ENCODE data around the gene TAS1R1. TPM values are rescaled to one million over a fixed set of nuclear protein-coding genes. Genes with fewer than 3 reads are reported as not detected.

The TAS1R1 gene
- total RNA-seq, 1 experiment from 2014 or later = not detected

DNA sequence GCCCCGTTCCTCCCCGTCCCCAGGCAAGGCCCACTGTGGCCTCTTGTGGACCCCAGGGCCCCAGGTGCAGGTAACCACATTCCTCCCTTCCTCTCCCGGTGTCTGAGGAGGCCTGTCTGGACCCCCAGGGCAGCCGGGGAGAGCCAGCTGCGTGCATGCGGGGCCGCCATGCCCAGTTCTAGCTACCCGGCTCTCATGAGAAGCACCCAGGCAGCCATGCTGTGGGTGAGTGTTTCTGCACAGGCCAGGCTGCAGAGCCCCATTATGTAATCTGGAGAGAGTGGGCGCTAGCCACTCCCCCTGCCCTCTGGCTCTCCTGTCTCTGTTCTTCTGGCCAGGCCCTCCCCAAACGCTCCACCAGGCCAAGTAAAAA lies 45.2 kb upstream of the TAS1R1 start:
- no peaks in the 10 kb centered on the region for H3K27me3 Mint-ChIP-seq (ENCODE audit: insufficient read depth, unreplicated experiment)
- BruUV-seq (replicated peaks) = no TSS peak
- CTCF ChIA-PET = no interaction called here
- no peak for TF ChIP-seq CTCF (IDR thresholded peaks at IDR 0.05; ENCODE audit: insufficient read depth in 1 of 2, low read depth in 1 of 2, low read length in 1 of 2, severe bottlenecking in 1 of 2, unreplicated experiment in 1 of 2)
- POLR2A ChIA-PET = no interaction called here
- Histone ChIP-seq H3K4me1 (no peaks in the 10 kb centered on the region; the same call in 1 of the 2 replicates), H3K36me3 (ENCODE audit: control insufficient read depth, insufficient read depth, low read length) (no peaks in the 10 kb centered on the region), H3K27me3 (replicated peaks; ENCODE audit: control insufficient read depth, insufficient read depth, low read length) (no peaks in the 10 kb centered on the region), H3K4me3 (ENCODE audit: low read depth, low read length) (no peak overlapping the region), H3K9me3 (no peaks in the 10 kb centered on the region)
- no peak for DNase-seq
- H3K9me3 Mint-ChIP-seq (ENCODE audit: unreplicated experiment) = no peaks in the 10 kb centered on the region
- no peaks in the 10 kb centered on the region for H3K4me1 Mint-ChIP-seq (ENCODE audit: low read depth, unreplicated experiment)
- H3K4me3 Mint-ChIP-seq (ENCODE audit: unreplicated experiment) = no peak overlapping the region
- intact Hi-C loops (cut with micrococcal nuclease; ENCODE audit: unreplicated experiment) = no loop called here
- no peak overlapping the region for H3K27ac Mint-ChIP-seq (ENCODE audit: unreplicated experiment)
- no peaks in the 10 kb centered on the region for H3K36me3 Mint-ChIP-seq (ENCODE audit: insufficient read depth, unreplicated experiment)

GRCh38 chr1:6510493-6510892 lies 44.6 kb upstream of the TAS1R1 start:
- no TSS peak for BruUV-seq (replicated peaks)

DNA sequence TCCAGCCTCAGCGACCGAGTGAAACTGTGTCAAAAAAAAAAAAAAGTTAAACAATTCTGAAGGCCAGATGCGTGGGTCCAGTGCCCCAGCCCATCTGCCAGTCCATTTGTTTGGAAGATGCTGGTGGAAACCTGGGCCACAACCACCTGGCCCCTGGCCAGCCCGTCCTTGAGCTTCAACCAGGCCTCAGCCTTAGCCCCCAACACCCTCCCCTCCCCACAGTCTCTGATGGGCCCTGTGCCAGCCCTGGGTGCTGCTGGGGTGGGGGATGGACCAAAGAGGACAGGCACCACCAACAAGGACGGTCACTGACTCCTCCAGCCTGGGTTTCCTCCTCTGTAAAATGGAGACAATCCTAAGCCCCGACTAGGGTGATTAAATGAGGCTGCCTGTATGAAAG lies 44.1 kb upstream of the TAS1R1 start:
- Mint-ChIP-seq H3K36me3 (ENCODE audit: insufficient read depth, unreplicated experiment) (no peaks in the 10 kb centered on the region), H3K9me3 (ENCODE audit: unreplicated experiment) (no peaks in the 10 kb centered on the region), H3K4me3 (ENCODE audit: unreplicated experiment) (no peak overlapping the region), H3K4me1 (ENCODE audit: low read depth, unreplicated experiment) (no peaks in the 10 kb centered on the region), H3K27ac (ENCODE audit: unreplicated experiment) (no peak overlapping the region), H3K27me3 (ENCODE audit: insufficient read depth, unreplicated experiment) (no peaks in the 10 kb centered on the region)
- no peak for DNase-seq
- no peaks in the 10 kb centered on the region for H3K36me3 ChIP-seq (ENCODE audit: control insufficient read depth, insufficient read depth, low read length)
- no peak for TF ChIP-seq CTCF (IDR thresholded peaks at IDR 0.05; ENCODE audit: insufficient read depth in 1 of 2, low read depth in 1 of 2, low read length in 1 of 2, severe bottlenecking in 1 of 2, unreplicated experiment in 1 of 2)
- CTCF ChIA-PET = no interaction called here
- intact Hi-C loops (cut with micrococcal nuclease; ENCODE audit: unreplicated experiment) = no loop called here
- no peak overlapping the region for H3K4me3 ChIP-seq (ENCODE audit: low read depth, low read length)
- BruUV-seq (replicated peaks) = no TSS peak
- no peaks in the 10 kb centered on the region for H3K9me3 ChIP-seq
- H3K27me3 ChIP-seq (replicated peaks; ENCODE audit: control insufficient read depth, insufficient read depth, low read length) = no peaks in the 10 kb centered on the region
- H3K4me1 ChIP-seq = no peaks in the 10 kb centered on the region; the same call in 1 of the 2 replicates
- POLR2A ChIA-PET = no interaction called here

More at GRCh38 chr1:6510493-6510892, 44.6 kb upstream of the TAS1R1 start:
- no peak overlapping the region for H3K4me3 ChIP-seq (ENCODE audit: low read depth, low read length)
- no peaks in the 10 kb centered on the region for H3K4me1 Mint-ChIP-seq (ENCODE audit: low read depth, unreplicated experiment)
- H3K9me3 Mint-ChIP-seq (ENCODE audit: unreplicated experiment) = no peaks in the 10 kb centered on the region
- ChIA-PET CTCF (no interaction called here), POLR2A (no interaction called here)
- TF ChIP-seq CTCF (IDR thresholded peaks at IDR 0.05; ENCODE audit: insufficient read depth in 1 of 2, low read depth in 1 of 2, low read length in 1 of 2, severe bottlenecking in 1 of 2, unreplicated experiment in 1 of 2) = no peak
- no peaks in the 10 kb centered on the region for H3K27me3 ChIP-seq (replicated peaks; ENCODE audit: control insufficient read depth, insufficient read depth, low read length)
- DNase-seq = no peak
- intact Hi-C loops (cut with micrococcal nuclease; ENCODE audit: unreplicated experiment) = no loop called here
- no peaks in the 10 kb centered on the region for H3K27me3 Mint-ChIP-seq (ENCODE audit: insufficient read depth, unreplicated experiment)
- H3K9me3 ChIP-seq = no peaks in the 10 kb centered on the region
- no peak overlapping the region for H3K27ac Mint-ChIP-seq (ENCODE audit: unreplicated experiment)
- no peaks in the 10 kb centered on the region for H3K36me3 ChIP-seq (ENCODE audit: control insufficient read depth, insufficient read depth, low read length)
- H3K4me3 Mint-ChIP-seq (ENCODE audit: unreplicated experiment) = no peak overlapping the region
- H3K4me1 ChIP-seq = no peaks in the 10 kb centered on the region; the same call in 1 of the 2 replicates
- H3K36me3 Mint-ChIP-seq (ENCODE audit: insufficient read depth, unreplicated experiment) = no peaks in the 10 kb centered on the region

Data from Caco-2 (cell line).